Activated naive CD4-positive, alpha-beta T cell treated with anti-CD3 and anti-CD28 coated beads for 36 hours (primary cell): ENCODE results near the gene ZNF236. TPM values are rescaled to one million over a fixed set of nuclear protein-coding genes. Genes with fewer than 3 reads are reported as not detected.
A peak's percentile ranks its signal among the peaks of the same experiment; 100 is the strongest.

Experiments used
- CTCF ChIA-PET: fragments of 350-600 bp; sonication (Branson Sonifier 250); formaldehyde crosslinking; loops from one replicate; lab custom pipeline; 2021; ENCODE audit warnings: antibody characterized with exemption; lab: Charles Lee
- DNase-seq: peaks from one replicate; pipeline ENCODE4 v3.0.0-alpha.2; 2020
- H3K27ac Mint-ChIP-seq: one replicate; pipeline ENCODE4 v1.8.0; 2021; ENCODE audit warnings: mild to moderate bottlenecking, mixed read lengths
- H3K27me3 Mint-ChIP-seq: one replicate; pipeline ENCODE4 v1.8.0; 2021; ENCODE audit warnings: low read depth, mixed read lengths
- H3K36me3 Mint-ChIP-seq: one replicate; pipeline ENCODE4 v1.8.0; 2021; ENCODE audit warnings: low read depth, mixed read lengths
- H3K4me1 Mint-ChIP-seq: one replicate; pipeline ENCODE4 v1.8.0; 2021; ENCODE audit warnings: low read depth, mixed read lengths
- H3K4me3 Mint-ChIP-seq: one replicate; pipeline ENCODE4 v1.8.0; 2021; ENCODE audit warnings: mild to moderate bottlenecking, moderate library complexity, mixed read lengths
- H3K9me3 Mint-ChIP-seq: one replicate; pipeline ENCODE4 v1.8.0; 2021; ENCODE audit warnings: mixed read lengths
- intact Hi-C: fragments of 100-400 bp; cut with micrococcal nuclease; formaldehyde crosslinking; loops from one replicate; pipeline ENCODE4 v1.15.1; 2023
- total RNA-seq, 2 experiments: library from RNA; stranded (reverse); gene quantifications; one replicate each; pipeline ENCODE4 v1.2.3, GENCODE V29; 2021

Gene ZNF236
- total RNA-seq, 2 experiments from 2014 or later = 13.7 to 17.7 TPM

GRCh38 chr18:76922107-76922506 is 99.8 kb downstream of the ZNF236 start:
- peaks cover 11% of the 10 kb centered on the region for H3K4me1 Mint-ChIP-seq
- H3K27me3 Mint-ChIP-seq = no peaks in the 10 kb centered on the region
- CTCF ChIA-PET = interaction anchor here (0.6 to 2.2 kb wide), 13 partner anchors 9 to 729 kb away, joined by 3 to 8 read pairs (median 4); no protein-coding TSS in a partner anchor
- DNase-seq = peak; percentile 64
- H3K4me3 Mint-ChIP-seq = no peak overlapping the region
- peaks cover 42% of the 10 kb centered on the region for H3K36me3 Mint-ChIP-seq
- intact Hi-C loops = loop anchor here (1.0 to 2.0 kb wide), 4 partner anchors 61 to 725 kb away; no protein-coding TSS in a partner anchor
- no peaks in the 10 kb centered on the region for H3K9me3 Mint-ChIP-seq
- H3K27ac Mint-ChIP-seq = no peak overlapping the region

GRCh38 chr18:76923485-76924085 is 101.2 kb downstream of the ZNF236 start:
- H3K27ac Mint-ChIP-seq = no peak overlapping the region
- no peak for DNase-seq
- no peaks in the 10 kb centered on the region for H3K9me3 Mint-ChIP-seq
- CTCF ChIA-PET = interaction anchor here (0.6 to 3.2 kb wide), 2 partner anchors 29 to 60 kb away, joined by 3 to 8 read pairs; no protein-coding TSS in a partner anchor
- peaks cover 11% of the 10 kb centered on the region for H3K4me1 Mint-ChIP-seq
- intact Hi-C loops = loop anchor here (2.0 kb wide), 1 partner anchor 723 kb away; no protein-coding TSS in a partner anchor
- H3K36me3 Mint-ChIP-seq = peaks cover 44% of the 10 kb centered on the region
- H3K27me3 Mint-ChIP-seq = no peaks in the 10 kb centered on the region
- H3K4me3 Mint-ChIP-seq = no peak overlapping the region

GRCh38 chr18:76925501-76925900 is 103.1 kb downstream of the ZNF236 start:
- Mint-ChIP-seq H3K4me1 (peaks cover 13% of the 10 kb centered on the region), H3K9me3 (no peaks in the 10 kb centered on the region), H3K4me3 (no peak overlapping the region), H3K27me3 (no peaks in the 10 kb centered on the region), H3K27ac (no peak overlapping the region), H3K36me3 (peaks cover 46% of the 10 kb centered on the region)
- CTCF ChIA-PET = interaction anchor here (1.1 to 3.2 kb wide), 3 partner anchors 8 to 125 kb away, joined by 3 to 8 read pairs (median 3); no protein-coding TSS in a partner anchor
- intact Hi-C loops = no loop called here
- no peak for DNase-seq

- peaks cover 42% of the 10 kb centered on the region for H3K36me3 Mint-ChIP-seq
- no peak overlapping the region for H3K27ac Mint-ChIP-seq
- no peak overlapping the region for H3K4me3 Mint-ChIP-seq
- no peak for DNase-seq
- H3K9me3 Mint-ChIP-seq = no peaks in the 10 kb centered on the region
- no peaks in the 10 kb centered on the region for H3K27me3 Mint-ChIP-seq
- intact Hi-C loops = no loop called here
- H3K4me1 Mint-ChIP-seq = peaks cover 3% of the 10 kb centered on the region
- CTCF ChIA-PET = no interaction called here
Measured at GRCh38 chr18:76927223-76927725, 104.9 kb downstream of the ZNF236 start.

GRCh38 chr18:76928179-76928868 is 106.0 kb downstream of the ZNF236 start:
- Mint-ChIP-seq H3K36me3 (peaks cover 45% of the 10 kb centered on the region), H3K9me3 (no peaks in the 10 kb centered on the region), H3K27me3 (no peaks in the 10 kb centered on the region), H3K27ac (no peak overlapping the region), H3K4me3 (no peak overlapping the region), H3K4me1 (peaks cover 2% of the 10 kb centered on the region)
- intact Hi-C loops = no loop called here
- CTCF ChIA-PET = no interaction called here
- no peak for DNase-seq

GRCh38 chr18:76931171-76931570 is 108.8 kb downstream of the ZNF236 start:
- no peak for DNase-seq
- intact Hi-C loops = no loop called here
- Mint-ChIP-seq H3K4me1 (peaks cover 2% of the 10 kb centered on the region), H3K4me3 (no peak overlapping the region), H3K27ac (no peak overlapping the region), H3K36me3 (peaks cover 33% of the 10 kb centered on the region), H3K9me3 (no peaks in the 10 kb centered on the region), H3K27me3 (no peaks in the 10 kb centered on the region)
- CTCF ChIA-PET = interaction anchor here (0.6 to 1.1 kb wide), 2 partner anchors 9 to 363 kb away, joined by 3 to 8 read pairs; no protein-coding TSS in a partner anchor

GRCh38 chr18:76932026-76932819 is 109.9 kb downstream of the ZNF236 start:
- peaks cover 36% of the 10 kb centered on the region for H3K36me3 Mint-ChIP-seq
- H3K27ac Mint-ChIP-seq = no peak overlapping the region
- peaks cover 2% of the 10 kb centered on the region for H3K4me1 Mint-ChIP-seq
- intact Hi-C loops = no loop called here
- CTCF ChIA-PET = no interaction called here
- DNase-seq = no peak
- no peak overlapping the region for H3K4me3 Mint-ChIP-seq
- H3K27me3 Mint-ChIP-seq = no peaks in the 10 kb centered on the region
- no peaks in the 10 kb centered on the region for H3K9me3 Mint-ChIP-seq

- CTCF ChIA-PET = interaction anchor here (0.5 to 0.8 kb wide), 2 partner anchors 60 to 133 kb away, joined by 3 to 5 read pairs; no protein-coding TSS in a partner anchor
- Mint-ChIP-seq H3K36me3 (peaks cover 22% of the 10 kb centered on the region), H3K27me3 (no peaks in the 10 kb centered on the region), H3K4me1 (no peaks in the 10 kb centered on the region), H3K4me3 (no peak overlapping the region), H3K27ac (no peak overlapping the region), H3K9me3 (no peaks in the 10 kb centered on the region)
- no peak for DNase-seq
- intact Hi-C loops = no loop called here
Measured at GRCh38 chr18:76935722-76936337, 113.5 kb downstream of the ZNF236 start.

- Mint-ChIP-seq H3K9me3 (no peaks in the 10 kb centered on the region), H3K4me1 (no peaks in the 10 kb centered on the region), H3K27me3 (no peaks in the 10 kb centered on the region), H3K4me3 (no peak overlapping the region), H3K27ac (no peak overlapping the region), H3K36me3 (peaks cover 21% of the 10 kb centered on the region)
- intact Hi-C loops = no loop called here
- DNase-seq = no peak
- CTCF ChIA-PET = interaction anchor here (1.3 to 1.5 kb wide), 2 partner anchors 50 to 134 kb away, joined by 3 read pairs; no protein-coding TSS in a partner anchor
Measured at GRCh38 chr18:76936877-76937276, 114.5 kb downstream of the ZNF236 start.

GRCh38 chr18:76937597-76937996 is 115.2 kb downstream of the ZNF236 start:
- Mint-ChIP-seq H3K27ac (no peak overlapping the region), H3K4me3 (no peak overlapping the region)

GRCh38 chr18:76938619-76939018 is 116.3 kb downstream of the ZNF236 start:
- Mint-ChIP-seq H3K36me3 (peaks cover 20% of the 10 kb centered on the region), H3K27me3 (no peaks in the 10 kb centered on the region), H3K9me3 (no peaks in the 10 kb centered on the region), H3K27ac (no peak overlapping the region), H3K4me1 (no peaks in the 10 kb centered on the region), H3K4me3 (no peak overlapping the region)
- CTCF ChIA-PET = interaction anchor here (1.5 kb wide), 1 partner anchor 136 kb away, joined by 3 read pairs; no protein-coding TSS in a partner anchor
- intact Hi-C loops = no loop called here
- no peak for DNase-seq

More at GRCh38 chr18:76937597-76937996, 115.2 kb downstream of the ZNF236 start:
- no peak for DNase-seq
- no peaks in the 10 kb centered on the region for H3K4me1 Mint-ChIP-seq
- peaks cover 21% of the 10 kb centered on the region for H3K36me3 Mint-ChIP-seq
- CTCF ChIA-PET = interaction anchor here (0.9 to 1.5 kb wide), 3 partner anchors 45 to 135 kb away, joined by 3 read pairs; no protein-coding TSS in a partner anchor
- intact Hi-C loops = no loop called here
- no peaks in the 10 kb centered on the region for H3K9me3 Mint-ChIP-seq
- no peaks in the 10 kb centered on the region for H3K27me3 Mint-ChIP-seq
